ENCODE measurements around the gene MXRA8.

GRCh38 chr1:1355416-1355815, 2.9 kb downstream of the MXRA8 start:
- TF ChIP-seq CTCF (IDR thresholded peaks at IDR 0.05), result no peak
- TF ChIP-seq POLR2A (IDR thresholded peaks at IDR 0.05), result no peak
- TF ChIP-seq POLR2AphosphoS5 (IDR thresholded peaks at IDR 0.05; ENCODE audit: insufficient read depth in 1 of 2, low read depth in 1 of 2), result no peak

All from vagina (tissue), 2 donors.